Stimulated activated CD4-positive, alpha-beta T cell treated with anti-CD3 and anti-CD28 coated beads, Interleukin-2, amount 100 ng/mL, for 24 hours (primary cell): Measurements from ENCODE around the gene CD37.
"Not testable (repeated sequence)": the region's sequence is repeated elsewhere in the genome, so short reads cannot be mapped to it uniquely, and the experiment has no call there.

ENCODE experiments used
- DNase-seq, 2 donors: peaks; one replicate each; pipeline ENCODE4 v3.0.0-alpha.2; 2020

CD37 gene

DNA sequence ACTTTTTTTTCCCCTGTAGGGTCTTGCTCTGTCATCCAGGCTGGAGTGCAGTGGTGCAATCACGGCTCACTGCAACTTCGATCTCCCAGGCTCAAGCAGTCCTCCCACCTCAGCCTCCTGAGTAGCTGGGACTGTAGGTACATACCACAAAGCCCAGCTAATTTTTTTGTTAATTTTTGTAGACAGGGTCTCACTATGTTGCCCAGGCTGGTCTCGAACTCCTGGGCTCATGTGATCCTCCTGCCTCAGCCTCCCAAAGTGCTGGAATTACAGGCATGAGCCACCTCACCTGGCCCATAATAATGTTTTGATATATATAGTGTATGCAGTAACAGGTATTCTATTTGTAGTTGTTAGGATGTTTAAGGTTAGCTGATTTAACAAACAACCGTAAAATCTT is 4.0 kb upstream of the CD37 start:
- not testable (repeated sequence) for DNase-seq

DNA sequence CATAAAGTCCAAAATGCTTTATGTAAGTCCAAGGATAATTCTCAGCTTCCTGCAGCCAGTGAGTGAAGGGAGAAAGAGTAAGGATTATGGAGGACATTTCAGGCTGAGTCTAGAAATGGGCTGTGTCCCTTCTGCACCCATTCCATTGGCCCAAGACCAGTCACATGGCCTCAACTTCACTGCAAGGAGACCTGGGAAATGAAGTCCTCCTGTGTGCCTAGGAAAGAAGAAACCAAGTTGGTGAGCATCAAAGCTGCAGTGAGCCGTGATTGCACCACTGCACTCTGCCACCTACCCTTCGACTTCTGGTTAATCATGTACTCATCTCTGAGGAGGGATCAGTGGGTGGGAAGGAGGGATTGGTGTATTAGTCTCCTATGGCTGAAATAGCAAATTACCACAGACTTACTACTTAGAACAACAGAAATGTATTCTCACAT is 3.6 kb upstream of the CD37 start:
- peak; percentile 53 to 59 for DNase-seq

DNA sequence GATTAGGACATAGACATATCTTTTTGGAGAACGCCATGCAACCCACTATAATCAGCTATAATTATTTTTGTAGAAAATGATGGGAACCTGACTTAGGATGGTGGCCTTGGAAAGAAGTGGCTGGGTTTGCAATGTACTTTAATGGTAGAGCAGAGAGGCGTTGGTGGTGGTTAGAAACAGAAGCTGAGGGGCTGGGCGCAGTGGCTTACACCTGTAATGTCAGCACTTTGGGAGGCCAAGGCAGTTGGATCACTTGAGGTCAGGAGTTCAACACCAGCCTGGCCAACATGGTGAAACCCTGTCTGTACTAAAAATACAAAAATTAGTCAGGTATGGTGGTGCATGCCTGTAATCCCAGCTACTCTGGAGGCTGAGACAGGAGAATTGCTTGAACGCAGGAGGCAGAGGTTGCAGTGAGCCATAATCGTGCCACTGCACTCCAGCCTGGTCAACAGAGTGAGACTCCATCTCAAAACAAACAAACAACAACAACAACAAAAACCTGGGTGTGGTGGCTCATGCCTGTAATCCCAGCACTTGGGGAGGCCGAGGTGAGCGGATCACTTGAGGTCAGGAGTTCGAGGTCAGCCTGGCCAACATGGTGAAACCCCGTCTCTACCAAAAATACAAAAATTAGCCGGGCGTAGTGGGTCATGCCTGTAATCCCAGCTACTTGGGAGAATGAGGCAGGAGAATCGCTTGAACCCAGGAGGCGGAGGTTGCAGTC is 2.4 kb upstream of the CD37 start:
- not testable (repeated sequence) for DNase-seq

DNA sequence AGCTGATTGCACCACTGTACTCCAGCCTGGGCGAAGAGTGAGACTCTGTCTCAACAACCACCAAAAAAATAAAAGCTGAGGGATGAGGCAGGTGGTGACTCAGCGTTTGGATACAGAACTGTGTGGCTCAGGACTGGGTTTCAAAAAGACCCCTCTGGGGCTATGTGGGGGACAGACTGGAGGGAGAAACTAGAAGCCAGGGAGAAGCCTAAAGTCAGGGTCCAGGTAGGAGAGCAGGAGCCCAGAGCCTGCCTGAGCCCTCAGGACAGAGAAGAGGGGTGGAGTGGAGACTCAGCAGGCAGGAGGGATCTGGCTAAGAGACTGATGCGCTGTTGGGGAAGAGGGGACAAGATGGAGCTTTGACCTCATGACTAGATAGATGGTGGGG is 1.8 kb upstream of the CD37 start:
- DNase-seq: peak in 1 of 2 donors; percentile 19

DNA sequence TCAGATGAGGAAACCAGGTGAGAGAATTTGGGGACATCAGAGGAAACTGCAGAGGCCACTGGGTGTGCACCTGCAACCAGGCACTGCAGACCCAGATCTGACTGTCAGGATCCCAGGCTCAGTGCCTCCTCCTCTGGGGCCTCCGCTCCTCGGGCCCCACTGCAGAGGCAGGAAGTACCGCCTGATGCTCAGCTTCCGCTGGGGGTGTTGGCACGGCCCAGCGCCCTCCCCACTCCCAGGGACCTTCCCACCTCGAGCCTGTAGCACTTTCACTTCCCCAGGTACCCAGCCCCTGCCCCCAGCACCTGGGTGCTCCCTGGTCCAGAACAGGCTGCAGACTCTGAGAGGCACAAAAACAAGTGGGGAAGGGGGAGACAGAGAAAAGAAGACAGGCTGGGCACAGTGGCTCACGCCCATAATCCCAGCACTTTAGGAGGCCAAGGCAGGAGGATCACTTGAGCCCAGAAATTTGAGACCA is 1.4 kb upstream of the CD37 start:
- peak; percentile 66 to 73 for DNase-seq

DNA sequence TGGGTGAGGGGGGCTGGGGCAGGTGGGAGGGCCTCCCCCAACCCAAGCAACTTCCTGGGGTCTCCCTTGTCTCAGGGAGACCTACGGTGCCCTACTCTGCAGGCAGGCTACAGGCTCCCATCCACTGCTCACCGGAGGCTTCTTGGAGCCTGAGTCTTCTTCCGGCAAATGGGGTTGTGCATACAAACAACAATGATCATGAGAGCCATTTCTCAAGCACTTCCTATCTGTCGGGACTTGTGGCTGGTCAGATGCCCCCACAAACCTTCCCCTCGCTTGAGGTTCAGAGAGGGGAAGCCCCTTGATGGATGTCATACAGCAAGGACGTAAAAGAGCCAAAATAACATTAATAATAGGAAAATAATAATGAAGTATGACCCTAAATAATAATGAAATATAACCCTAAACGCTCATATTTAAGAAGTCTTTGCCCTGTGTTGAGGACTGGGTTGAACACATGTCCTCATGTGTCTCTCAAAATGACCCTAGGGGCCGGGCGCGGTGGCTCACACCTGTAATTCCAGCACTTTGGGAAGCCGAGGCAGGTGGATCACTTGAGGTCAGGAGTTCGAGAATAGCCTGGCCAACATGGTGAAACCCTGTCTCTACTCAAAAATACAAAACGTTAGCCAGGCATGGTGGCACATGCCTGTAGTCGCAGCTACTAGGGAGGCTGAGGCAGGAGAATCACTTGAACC is 727 bp downstream of the CD37 start:
- DNase-seq: no peak

DNA sequence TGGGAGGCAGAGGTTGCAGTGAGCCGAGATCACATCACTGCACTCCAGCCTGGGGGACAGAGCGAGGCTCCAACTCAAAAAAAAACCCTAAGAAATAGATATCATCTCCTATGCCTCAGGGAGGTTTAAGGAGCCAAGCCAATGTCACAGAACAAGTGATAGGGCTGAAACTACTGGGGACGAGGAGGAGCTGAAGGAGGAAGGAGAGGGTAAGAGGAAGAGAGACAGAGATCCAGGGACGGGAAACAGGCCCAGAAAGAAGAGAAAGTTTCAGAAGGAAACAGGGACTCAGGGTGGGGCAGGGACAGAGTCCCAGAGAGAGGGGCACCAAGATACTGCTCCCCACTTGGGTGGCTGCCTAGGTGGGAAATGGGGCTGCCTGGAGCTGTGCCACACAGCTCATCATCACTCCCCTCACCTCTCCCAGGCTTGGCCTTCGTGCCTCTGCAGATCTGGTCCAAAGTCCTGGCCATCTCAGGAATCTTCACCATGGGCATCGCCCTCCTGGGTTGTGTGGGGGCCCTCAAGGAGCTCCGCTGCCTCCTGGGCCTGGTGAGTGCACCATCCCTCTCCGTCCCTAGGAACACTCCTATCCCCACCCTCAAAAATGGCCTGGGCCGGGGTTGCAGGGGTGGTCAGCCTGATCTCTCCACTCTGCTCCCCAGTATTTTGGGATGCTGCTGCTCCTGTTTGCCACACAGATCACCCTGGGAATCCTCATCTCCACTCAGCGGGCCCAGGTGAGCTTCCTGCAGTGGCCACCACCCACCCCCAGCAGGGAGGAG is 1.5 kb downstream of the CD37 start:
- peak in 1 of 2 donors; percentile 14 for DNase-seq

DNA sequence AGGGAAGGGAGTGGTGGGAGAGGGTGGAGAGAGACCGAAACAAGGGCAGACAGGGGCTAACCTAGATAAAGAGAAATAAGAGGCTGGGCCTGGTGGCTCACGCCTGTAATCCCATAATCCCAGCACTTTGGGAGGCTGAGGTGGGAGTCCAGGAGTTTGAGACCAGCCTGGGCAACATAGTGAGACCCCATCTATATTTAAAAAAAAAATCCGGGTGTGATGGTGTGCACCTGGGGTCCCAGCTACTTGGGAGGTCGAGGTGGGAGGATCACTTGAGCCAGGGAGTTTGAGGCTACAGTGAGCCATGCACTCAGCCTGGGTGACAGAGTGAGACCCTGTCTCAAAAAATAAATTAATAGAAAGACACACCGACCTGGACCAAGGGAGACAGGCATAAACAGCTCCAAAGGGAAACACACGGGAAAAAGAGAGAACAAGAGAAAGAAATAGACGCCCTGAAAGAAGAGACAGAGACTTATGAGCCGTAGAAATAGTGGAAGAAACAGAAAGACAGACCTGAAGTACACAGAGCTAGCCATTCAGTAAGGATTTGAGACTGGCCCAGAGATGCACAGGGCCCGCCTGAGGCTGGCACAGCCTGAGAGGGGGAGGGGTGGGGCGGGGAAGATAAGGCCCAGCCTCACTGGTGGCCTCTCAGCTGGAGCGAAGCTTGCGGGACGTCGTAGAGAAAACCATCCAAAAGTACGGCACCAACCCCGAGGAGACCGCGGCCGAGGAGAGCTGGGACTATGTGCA is 2.2 kb downstream of the CD37 start:
- peak in 1 of 2 donors; percentile 11 for DNase-seq

DNA sequence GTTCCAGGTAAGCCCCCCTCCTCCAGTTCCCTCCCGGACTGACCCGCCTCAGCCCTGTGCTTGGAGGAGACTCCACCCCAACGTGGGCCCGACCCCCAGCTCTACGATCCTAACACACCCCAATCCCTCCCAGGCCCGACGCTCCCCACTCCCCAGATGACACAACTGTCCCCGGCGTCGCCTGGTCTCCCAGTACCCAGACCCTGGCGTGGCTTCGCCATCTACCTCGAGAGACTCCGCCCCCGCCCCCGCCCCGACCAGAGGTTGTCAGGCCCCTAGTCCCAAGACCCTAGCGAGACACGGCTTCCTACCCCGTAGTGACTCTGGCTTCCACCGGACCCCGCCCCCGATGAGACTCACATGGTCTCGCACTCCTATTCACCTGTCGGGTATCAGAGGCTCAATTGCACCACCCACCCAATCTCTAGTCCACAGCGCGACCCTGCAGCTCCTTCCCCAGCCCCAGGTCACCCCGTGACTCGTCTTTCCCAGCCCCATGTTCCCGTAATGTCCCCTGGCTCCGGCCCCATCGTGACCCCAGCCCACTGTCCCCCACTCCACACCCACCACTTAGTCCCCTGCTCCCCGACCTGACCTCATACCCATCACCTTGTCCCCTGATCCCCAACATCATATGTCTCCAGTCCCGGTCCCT is 2.9 kb downstream of the CD37 start:
- peak in 1 of 2 donors; percentile 15 for DNase-seq

DNA sequence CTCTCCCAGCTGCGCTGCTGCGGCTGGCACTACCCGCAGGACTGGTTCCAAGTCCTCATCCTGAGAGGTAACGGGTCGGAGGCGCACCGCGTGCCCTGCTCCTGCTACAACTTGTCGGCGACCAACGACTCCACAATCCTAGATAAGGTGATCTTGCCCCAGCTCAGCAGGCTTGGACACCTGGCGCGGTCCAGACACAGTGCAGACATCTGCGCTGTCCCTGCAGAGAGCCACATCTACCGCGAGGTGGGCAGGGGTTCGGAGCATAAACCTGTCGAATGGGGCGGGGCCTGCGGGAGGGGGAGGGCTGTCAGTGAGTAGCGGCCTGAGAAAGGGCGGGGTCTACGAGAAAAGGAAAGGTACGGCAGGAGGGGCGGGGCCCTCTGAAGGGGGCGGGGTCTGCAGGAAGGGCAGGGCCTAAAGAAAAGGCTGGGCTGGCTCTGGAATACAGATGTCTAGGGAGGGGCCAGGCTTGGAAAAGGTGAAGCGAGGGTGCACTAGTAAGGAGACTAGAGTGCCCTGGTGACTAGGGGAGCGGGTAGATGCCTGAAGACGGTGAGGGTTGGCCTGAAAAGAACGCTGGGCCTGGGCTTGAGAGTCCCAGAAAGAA is 3.6 kb downstream of the CD37 start:
- DNase-seq: peak; percentile 30 to 46

DNA sequence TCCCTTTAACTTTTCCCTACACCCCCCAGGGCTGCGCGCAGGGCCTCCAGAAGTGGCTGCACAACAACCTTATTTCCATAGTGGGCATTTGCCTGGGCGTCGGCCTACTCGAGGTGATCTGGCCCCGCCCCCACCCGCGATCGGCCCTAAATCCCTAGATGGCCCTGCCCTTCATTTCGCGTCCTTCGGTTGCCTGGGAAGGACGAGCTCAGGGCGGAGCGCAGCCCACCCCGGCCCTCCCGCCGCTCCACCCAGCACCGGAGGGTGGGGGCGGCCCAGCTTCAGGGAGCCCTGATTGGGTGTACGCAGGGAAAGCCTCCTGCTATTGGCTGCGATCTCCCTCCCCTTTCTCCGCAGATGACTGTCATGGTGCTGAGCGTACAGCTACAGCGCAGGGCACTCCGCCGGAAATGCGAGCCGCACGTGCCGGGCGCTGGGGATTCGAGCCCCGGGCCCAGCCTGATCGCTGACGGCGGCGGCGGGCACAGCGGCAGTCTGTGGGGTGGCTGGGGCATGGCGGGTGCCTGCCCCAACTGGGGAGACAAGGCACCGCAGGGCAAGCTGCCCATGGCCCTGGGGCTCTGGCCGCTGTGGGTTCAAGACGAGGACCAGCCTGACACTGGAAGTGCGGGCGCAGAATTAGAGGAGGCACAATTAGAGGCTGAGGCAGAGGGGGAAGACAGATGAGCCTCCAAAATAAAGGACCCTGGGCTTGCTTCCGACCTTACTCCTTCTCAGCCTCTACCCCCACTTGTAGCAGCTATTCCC is 4.3 kb downstream of the CD37 start:
- DNase-seq: no peak

DNA sequence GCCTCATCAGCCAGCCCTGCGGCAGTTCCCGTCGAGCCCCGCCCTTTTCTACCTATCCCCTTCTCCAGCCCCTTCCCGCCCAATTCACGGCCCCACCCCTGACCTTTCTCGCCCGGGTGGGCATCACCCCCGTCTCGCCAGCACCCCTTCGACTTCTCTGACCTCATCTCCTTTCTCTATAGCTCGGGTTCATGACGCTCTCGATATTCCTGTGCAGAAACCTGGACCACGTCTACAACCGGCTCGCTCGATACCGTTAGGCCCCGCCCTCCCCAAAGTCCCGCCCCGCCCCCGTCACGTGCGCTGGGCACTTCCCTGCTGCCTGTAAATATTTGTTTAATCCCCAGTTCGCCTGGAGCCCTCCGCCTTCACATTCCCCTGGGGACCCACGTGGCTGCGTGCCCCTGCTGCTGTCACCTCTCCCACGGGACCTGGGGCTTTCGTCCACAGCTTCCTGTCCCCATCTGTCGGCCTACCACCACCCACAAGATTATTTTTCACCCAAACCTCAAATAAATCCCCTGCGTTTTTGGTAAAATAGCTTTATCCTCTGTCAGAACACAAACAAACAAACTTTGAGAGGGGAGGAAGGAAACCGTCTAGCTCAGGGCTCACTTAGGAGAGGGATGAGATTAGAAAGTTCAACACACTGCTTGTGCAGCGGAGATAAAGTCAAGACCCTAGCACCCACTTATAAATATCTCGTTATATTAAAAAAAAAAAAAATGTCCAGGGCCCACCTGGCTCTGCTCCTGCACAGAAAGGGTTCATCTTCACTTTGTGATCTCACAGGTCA is 5.1 kb downstream of the CD37 start:
- no peak for DNase-seq

DNA sequence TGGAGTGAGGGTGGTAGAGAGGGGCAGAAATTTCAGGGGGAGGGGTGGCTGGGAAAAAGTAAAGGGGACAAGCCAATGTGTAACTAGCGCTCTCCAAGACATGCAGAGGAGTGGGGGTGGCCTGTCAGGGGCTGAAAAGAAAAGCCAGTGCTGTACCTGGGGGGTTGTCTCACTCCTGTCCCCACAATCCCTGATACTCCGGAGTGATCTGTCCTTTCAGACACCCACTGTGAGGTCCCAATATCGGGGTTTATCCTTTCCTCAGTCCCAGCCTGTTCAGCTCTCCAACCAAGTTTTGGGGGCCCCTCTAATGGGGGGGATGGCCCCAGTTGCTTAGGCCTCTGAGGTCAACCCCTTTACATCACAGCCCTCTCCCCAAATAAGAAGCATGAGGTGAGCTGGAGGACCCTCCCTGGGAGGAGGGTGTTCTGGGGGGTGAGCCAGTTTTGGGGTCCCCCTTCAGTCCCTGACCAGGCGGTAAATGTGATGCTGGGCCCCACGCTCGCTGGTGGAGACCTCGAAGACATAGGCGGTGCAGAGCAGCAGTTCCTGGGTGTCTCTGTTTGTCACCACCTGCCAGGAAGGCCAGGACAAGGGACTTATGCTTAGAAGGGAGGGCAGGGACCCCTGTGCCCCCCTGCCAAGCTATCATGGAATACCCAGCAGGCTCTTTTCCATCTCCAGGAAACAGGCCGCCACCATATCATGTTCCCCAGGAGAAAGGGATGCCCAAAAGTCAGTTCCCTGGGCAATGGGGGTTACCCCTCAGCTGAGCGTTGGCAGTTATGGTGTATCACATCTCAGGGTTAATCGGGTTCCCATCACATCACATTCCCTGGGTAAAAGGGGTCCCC is 5.9 kb downstream of the CD37 start:
- no peak for DNase-seq

DNA sequence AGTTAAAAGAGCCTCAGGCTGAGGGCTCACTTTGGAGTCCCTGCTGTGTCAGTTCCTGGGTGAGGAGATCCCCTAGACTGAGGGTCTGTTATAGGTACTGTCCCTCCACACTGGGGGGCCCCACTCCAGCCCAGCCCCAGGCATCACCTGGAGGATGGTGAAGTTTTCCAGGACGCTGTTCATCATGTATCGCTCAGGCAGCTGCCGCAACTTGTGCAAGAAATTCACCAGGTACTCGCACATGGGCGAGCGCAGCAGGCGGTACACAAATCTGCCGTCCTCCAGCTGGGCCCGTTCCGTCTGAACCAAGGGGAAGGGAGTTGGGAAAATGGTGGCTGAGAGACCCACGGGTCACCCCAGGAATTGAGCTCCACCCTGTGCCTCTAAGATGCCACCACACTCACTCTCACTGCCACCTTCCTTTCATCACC is 7.1 kb downstream of the CD37 start:
- no peak for DNase-seq

DNA sequence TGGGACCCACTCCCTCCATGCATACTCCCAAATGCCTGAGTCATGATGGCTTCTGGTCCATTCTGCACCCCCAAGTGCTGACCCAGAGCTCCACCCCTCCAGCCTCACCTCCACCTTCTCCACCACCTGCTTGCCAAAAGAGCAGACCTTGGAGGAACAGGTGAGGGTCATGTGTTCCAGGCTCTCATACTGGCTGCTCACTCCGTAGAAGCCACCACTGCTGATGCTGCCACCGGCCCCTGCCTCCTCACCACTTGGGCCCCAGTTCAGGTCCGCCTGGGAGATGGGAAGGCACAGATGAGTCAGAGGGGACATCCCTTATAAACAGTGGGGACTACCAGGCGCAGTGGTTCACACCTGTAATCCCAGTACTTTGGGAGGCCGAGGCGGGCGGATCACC is 7.9 kb downstream of the CD37 start:
- no peak for DNase-seq

DNA sequence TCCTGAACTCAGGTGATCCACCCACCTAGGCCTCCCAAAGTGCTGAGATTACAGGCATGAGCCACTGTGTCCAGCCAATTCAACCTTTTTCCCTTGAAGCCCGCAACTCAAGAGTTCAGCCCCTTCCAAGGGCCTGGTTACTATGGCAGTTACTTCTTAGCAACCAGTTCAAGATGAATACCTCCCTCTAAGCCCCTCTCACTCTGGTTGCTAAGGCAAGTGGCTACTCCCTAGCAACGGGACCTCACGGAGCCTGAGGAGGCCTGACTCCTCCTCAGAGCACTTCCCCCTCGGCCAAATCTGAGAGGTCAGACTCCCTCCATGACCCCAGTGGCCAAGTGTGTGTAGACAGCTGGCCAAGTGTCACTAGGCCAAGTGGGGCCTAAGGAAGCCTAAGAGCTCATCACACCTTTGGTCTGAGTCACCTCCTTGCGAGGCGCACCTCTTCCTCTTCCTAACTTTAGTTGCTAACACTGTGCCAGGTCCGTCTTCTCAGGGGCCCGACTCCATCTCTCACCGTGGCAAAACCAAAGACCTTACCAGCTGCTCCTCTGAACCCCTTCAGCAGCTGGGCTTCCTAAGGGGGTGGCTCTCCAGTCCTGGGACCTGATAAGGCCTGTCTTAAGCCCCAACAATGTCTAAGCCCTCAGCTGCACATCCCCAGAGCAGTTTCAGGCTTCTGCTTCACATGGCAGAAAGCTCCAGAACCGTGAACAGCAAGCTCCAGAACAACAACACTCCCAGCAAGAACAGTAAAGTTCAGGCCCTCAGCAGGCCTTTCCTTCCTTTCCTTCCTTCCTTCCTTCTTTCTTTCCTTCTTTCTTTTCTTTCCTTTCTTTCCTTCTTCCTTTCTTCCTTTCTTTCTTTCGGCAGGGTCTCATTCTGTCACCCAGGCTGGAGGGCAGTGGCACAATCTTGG is 9.6 kb downstream of the CD37 start:
- no peak for DNase-seq

DNA sequence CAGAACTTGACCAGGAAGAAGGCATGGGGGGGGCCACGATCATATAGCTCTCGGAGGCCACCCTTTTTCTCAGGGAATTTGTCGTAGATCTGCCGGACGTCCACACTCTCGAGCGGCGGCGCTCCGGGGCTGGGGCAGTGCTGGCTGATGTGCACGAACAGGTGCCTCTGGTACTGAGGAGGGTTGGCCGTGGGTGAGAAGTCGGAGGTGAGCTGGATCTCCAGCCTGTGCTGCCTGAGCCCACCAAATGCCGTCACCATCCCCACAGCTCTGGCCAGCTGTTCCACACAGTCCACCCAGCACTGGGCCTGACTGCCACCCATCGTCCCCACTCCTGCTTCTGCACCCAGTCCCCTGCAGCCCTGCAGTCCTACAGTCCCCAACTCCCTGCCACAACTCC is 12.0 kb downstream of the CD37 start:
- no peak for DNase-seq

DNA sequence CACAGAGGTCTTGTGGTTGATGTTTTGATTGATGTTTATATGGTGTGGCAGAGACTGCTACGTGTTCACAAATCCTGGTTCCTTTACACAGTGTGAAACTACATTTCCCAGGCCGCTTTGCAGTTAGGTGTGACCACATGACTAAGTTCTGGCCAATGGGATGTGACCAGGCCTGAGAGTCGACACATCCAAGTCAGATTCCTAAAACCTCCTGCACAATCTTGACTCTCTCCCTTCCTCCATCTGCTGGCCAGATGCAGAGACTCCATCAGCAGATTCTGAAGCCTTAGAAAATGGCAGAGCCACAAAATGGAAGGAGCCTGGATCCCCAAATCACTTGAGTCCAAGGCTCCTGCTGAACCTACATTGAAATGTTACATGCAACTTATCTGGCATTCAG is 12.6 kb downstream of the CD37 start:
- no peak for DNase-seq
